HPDE6-E6E7 (cell line): ENCODE data around the gene ADCK2.
"Not testable (repeated sequence)": the region's sequence is repeated elsewhere in the genome, so short reads cannot be mapped to it uniquely, and the experiment has no call there.

Experiments used
- DNase-seq: peaks from one replicate; pipeline ENCODE4 v3.0.0; 2011; ENCODE audit warnings: missing footprints; ENCODE audit errors: extremely low spot score

Gene ADCK2

DNA sequence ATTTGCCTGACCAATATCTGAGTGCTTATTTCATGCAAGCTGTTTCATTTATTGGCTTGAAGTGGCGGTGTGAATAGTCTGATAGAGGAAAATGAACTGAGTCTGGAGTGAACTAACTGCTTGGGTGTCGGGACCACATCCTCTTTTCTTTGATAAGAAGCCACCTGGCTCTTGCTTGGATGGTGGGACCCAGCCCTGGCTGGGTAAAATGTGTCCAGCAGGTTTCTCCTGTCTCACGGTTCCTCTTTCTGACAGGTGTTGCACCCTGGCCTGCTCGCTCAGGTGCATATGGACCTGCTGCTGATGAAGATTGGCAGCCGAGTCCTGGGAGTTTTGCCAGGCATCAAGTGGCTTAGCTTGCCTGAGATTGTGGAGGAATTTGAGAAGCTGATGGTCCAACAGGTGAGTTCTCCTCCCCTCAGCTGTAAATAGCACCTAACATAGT, 1.6 kb downstream of the ADCK2 start:
- no peak for DNase-seq

- DNase-seq: no peak
Observed at GRCh38 chr7:140674899-140675701, 2.4 kb downstream of the ADCK2 start.

GRCh38 chr7:140675726-140676125, 3.0 kb downstream of the ADCK2 start:
- no peak for DNase-seq

GRCh38 chr7:140676306-140676705, 3.6 kb downstream of the ADCK2 start:
- no peak for DNase-seq

- not testable (repeated sequence) for DNase-seq
Observed at GRCh38 chr7:140676956-140677355, 4.2 kb downstream of the ADCK2 start.

GRCh38 chr7:140677496-140677895, 4.8 kb downstream of the ADCK2 start:
- no peak for DNase-seq

DNA sequence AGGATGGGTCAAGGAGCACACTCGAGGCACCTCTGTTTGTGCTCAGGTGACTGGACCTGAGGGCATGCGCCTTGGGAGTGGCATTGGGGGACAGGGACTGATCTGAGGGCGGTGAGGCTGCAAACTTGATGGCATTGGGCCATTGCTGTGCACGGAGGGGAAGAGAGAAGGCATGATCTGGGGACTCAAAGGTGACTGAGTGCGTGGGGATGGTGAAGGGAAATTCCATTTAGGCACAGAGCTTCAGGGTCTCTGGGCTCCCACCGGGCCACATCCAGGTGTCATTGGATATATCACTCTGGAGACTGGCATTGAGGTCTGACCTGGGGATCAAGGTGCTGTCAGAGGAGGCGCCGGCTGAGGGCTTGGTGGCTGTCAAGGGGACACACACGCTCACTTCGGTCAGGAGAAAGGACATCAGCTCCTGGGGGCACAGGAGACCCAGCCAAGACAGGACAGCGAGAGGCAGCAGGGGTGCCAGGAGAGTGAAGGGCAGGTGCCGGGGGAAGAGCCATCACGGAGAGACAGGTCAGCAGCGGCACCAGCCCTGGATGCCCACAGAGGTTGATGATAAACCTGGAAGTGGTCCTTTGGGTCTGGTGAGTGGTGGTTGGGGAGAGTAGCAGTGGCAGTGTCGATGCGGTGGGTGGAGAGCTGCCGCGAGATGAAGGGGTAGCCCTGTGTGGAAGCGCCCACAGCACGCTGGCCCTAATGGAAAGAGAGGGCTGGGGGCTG, 5.5 kb downstream of the ADCK2 start:
- no peak for DNase-seq

DNA sequence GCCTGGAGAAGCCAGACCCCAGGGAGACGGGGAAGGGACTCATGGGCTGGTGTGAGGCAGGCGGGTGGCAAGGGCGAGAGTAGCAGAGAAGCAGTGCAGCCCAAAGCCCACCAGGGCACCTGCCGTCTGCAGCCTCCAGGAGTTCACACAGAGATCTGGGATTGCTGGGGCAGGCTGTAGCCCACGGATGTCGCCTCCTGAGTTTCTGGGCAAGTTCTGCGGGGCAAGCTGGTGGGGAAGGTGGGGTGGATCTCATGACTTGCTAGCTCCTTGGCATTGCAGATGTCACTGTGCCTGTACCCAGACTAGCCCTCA, 6.0 kb downstream of the ADCK2 start:
- no peak for DNase-seq

DNA sequence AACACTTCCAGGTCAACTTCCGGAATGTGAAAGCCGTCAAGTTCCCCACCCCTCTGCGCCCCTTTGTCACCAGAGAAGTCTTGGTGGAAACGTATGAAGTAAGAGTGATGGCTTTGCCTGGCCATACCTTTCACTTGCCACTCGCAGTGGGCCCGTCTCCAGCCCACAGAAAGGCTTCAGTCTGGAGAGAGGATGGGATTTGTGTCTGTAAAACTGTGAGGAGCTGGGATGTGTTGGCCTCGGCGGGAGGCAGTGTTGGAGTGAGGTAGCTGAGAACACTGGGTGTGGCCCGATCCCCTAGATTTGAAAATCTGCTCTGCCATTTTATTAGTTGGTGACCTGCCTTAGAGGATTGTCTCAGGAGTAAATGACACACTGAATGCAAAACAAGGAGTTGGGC, 6.4 kb downstream of the ADCK2 start:
- DNase-seq: no peak

DNA sequence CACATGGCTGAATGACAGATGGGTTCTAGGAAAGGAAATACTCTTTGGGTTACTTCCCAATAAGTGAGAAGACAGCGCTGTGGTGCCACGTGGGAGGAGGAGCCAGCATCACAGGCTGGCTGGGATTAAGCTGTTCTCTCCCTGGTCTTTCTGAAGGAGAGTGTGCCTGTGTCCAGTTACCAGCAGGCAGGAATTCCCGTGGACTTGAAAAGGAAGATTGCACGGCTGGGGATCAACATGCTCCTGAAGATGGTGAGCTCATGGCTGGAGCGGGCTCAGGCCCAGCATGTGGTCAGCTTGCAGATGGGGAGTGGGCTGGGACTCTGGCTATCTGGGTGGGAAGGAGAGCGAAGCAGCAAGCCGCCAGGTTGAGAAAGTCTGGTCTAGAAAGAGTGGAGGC, 8.1 kb downstream of the ADCK2 start:
- DNase-seq: no peak

GRCh38 chr7:140681766-140682165, 9.0 kb downstream of the ADCK2 start:
- DNase-seq: no peak

GRCh38 chr7:140683657-140684056, 10.9 kb downstream of the ADCK2 start:
- no peak for DNase-seq

DNA sequence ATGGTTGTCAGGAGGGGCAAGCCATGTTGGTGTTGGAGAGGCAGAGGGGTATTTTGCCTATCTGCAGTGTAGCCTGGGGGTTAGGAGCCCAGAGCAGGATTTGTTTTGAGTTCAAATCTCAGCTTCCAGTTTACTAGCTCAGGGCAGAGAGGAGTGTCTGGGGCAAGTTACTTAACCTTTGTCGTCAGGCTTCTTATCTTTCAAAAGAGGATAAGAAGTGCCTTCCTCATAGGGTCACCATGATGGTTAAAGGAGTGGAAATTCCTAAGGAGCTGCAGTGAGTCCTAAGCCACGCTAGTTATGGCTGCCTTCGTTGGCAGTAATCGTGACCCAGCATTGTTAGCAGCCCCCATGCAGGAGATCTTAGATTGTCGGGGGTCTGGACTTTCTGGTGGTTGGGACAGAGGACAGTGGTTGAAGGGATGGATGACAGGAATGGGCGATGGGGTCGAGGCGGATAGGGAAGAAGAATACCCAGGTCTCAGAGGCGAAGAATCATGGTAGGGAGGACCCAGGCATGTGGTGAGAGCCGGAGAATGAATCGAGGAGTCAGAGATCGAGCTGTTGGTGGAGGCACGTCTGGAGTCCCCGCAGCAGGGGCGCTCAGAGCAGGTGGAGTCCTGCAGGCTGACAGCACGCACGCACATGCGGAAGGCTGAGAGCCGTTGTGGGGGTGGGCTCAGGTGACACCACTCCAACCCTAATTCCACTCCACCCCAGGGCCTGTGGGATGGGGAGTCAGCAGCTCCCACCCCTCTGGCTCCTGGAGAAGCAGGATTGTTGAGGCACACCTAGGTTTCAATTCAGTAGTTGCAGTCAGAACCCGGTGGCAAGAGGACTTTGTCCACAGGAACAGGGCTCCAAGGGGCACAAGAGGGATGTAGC, 11.6 kb downstream of the ADCK2 start:
- no peak for DNase-seq

DNA sequence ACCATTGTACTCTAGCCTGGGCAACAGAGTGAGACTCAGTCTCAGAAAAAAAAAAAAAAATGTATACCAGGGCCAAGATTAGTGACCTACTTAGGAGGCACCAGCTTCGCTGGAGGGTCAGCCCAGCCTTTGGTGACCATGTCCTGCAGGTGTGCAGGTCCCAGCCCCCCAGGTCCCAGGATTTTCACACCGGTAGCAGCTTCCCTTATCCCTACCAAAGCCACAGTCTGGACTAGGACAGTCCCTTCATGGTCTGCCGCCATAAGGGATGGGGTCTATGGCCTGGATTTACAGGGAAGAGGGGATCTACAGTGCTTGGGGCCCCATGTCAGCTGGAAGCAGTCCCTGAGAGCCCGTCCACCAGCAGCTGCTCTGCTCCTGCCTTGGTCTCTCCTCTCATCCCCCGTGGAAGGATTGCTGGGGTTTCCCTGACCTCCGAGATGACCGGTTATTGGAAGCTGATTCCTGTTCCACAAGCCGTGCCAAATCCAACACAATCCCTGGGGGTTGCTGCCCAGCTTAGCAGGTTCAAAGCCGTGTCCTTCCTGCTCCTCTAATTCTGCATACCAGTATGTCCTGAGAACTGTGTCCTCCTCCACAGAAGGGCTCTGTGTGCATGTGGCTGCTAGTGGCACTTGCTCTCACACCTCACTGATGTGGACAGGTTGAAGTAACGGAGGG, 12.8 kb downstream of the ADCK2 start:
- no peak for DNase-seq

- no peak for DNase-seq
Observed at GRCh38 chr7:140686921-140687320, 14.2 kb downstream of the ADCK2 start.

DNA sequence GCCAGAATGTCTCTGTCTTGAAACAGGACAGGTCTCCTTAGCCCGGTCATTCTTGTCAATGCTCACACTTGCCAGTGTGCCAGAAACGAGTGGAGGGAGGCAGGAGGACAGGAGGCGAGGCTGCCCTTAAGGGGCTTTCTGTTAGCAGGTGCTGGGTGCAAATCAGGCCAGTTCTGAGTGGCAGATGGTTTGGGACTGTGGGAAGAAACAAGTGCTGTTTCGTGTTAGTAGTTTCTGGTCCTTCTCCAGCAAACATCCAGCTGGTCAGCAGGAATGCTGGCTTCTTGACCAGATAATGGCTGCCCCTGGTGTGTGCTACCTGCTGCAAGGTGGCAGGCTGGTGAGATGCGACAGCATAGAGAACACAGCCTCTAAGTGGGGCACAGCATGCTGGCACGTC, 15.6 kb downstream of the ADCK2 start:
- no peak for DNase-seq

DNA sequence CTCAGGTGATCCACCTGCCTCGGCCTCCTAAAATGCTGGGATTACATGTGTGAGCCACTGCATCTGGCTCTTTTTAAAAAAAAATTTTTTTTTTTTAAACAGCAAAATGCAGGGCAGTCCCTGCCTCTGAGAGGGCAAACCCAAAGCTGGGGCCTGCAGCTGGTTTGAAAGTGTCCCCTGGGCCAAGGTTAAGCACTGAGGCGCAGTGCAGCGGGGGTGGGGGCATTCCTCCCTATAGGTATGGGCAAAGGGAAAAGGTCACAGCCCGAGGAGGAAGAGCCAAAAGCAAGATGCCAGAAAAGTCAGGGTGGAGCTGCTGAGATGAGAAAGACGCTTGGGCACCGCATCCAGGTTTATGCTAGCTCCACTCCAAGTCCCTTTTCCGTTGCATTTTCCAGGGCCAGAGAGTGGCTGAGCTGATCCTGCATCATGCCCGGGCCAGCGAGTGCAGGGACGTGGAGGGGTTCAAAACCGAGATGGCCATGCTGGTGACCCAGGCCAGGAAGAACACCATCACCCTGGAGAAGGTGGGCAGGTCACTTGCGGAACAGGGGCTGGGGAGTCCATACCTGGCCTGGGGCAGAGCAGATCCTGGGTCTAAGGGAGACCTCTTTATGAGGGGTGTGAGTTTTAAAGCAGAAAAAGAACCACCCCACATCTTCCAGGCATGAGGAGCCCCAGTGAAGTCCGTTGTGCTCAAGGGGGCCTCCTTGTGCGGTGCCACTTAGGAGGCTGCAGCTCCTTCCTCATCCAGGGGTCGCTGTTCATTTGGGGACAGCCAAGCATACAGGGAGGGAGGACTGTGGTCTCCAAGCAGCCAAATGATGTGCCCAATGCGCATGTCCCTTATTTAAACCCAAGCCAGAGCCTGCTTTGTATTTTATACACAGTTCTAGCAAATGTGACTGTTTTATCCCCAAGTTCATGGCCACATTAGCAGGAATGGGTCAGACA, 16.7 kb downstream of the ADCK2 start:
- no peak for DNase-seq

- DNase-seq: no peak
Observed at GRCh38 chr7:140691376-140692045, 18.8 kb downstream of the ADCK2 start.

GRCh38 chr7:140693849-140694248, 21.1 kb downstream of the ADCK2 start:
- DNase-seq: not testable (repeated sequence)

- DNase-seq: no peak
Observed at GRCh38 chr7:140694592-140694991, 21.8 kb downstream of the ADCK2 start.
